Panc1 (cell line): Measurements from ENCODE around the gene NCBP1. TPM values are rescaled to one million over a fixed set of nuclear protein-coding genes. Genes with fewer than 3 reads are reported as not detected.

Source experiments
- ATAC-seq: fragments of 200-7000 bp; cut with Tn5 transposase; 2 replicates; pipeline ENCODE4 v1.9.1; 2020; ENCODE audit warnings: mild to moderate bottlenecking, moderate library complexity
- BruUV-seq: library from RNA; stranded (reverse); fragments of 400-500 nt; replicated peaks from 2 replicates; lab custom pipeline; 2021; lab: Mats Ljungman, UMichigan
- CTCF ChIA-PET: fragments of 300-600 bp; sonication (Branson Sonifier 250); formaldehyde crosslinking; loops from one replicate; lab custom pipeline; 2022; ENCODE audit warnings: antibody characterized with exemption; lab: Charles Lee
- POLR2A ChIA-PET: fragments of 300-600 bp; sonication (Branson Sonifier 250); formaldehyde crosslinking; loops from one replicate; lab custom pipeline; 2022; ENCODE audit warnings: antibody characterized with exemption; lab: Charles Lee
- DNase-seq: peaks from one replicate; pipeline ENCODE4 v3.0.0-alpha.2; 2010; ENCODE audit warnings: low read depth, low spot score
- H3K27ac ChIP-seq: 2 replicates; pipeline ENCODE4 v1.5.1; 2011; ENCODE audit warnings: mild to moderate bottlenecking, low read length, inconsistent platforms
- H3K27me3 ChIP-seq: fragments of 200-500 bp; sonication (Bioruptor generic); 2 replicates; pipeline ENCODE4 v1.6.0; 2014; ENCODE audit warnings: low read length, inconsistent platforms; ENCODE audit not compliant: control insufficient read depth, insufficient read depth
- H3K36me3 ChIP-seq: fragments of 200-500 bp; sonication (Bioruptor generic); 2 replicates; pipeline ENCODE4 v1.5.1; 2014; ENCODE audit warnings: inconsistent platforms, mild to moderate bottlenecking, low read length, moderate library complexity; ENCODE audit not compliant: control insufficient read depth, insufficient read depth
- H3K4me1 ChIP-seq: 2 replicates; pipeline ENCODE4 v1.5.1; 2011; ENCODE audit warnings: inconsistent platforms, mild to moderate bottlenecking, low read length, moderate library complexity; ENCODE audit not compliant: control insufficient read depth, insufficient read depth
- H3K4me3 ChIP-seq, 2 experiments: 2 replicates each; pipeline ENCODE4 v1.5.1; 2011 to 2012; ENCODE audit warnings: low read depth in 2 of 2, low read length in 2 of 2, mild to moderate bottlenecking in 2 of 2, inconsistent platforms in 1 of 2, moderate library complexity in 1 of 2
- H3K9me3 ChIP-seq: fragments of 200-500 bp; sonication (Bioruptor generic); 2 replicates; pipeline ENCODE4 v1.5.1; 2014; ENCODE audit warnings: low read depth, mild to moderate bottlenecking, inconsistent platforms, low read length, moderate library complexity; ENCODE audit not compliant: control insufficient read depth, insufficient read depth
- CTCF ChIP-seq: fragments of 450-650 bp; IDR thresholded peaks from 2 replicates; pipeline ENCODE4 v1.5.1; 2017; ENCODE audit warnings: mild to moderate bottlenecking
- POLR2AphosphoS5 ChIP-seq: IDR thresholded peaks from 2 replicates; pipeline ENCODE4 v1.6.1; 2012; ENCODE audit warnings: mild to moderate bottlenecking, low read depth, low read length, moderate library complexity
- REST ChIP-seq, 2 experiments: IDR thresholded peaks; 2 replicates each; pipeline ENCODE4 v1.6.1; 2011 to 2012; ENCODE audit warnings: low read depth in 2 of 2, control low read depth in 1 of 2, low read length in 1 of 2, mild to moderate bottlenecking in 1 of 2, moderate library complexity in 1 of 2; ENCODE audit not compliant: insufficient read depth in 1 of 2
- SIN3A ChIP-seq: IDR thresholded peaks from 2 replicates; pipeline ENCODE4 v1.6.1; 2012; ENCODE audit warnings: low read depth, mild to moderate bottlenecking, low read length, moderate library complexity, borderline replicate concordance; ENCODE audit not compliant: insufficient read depth
- TCF7L2 ChIP-seq: IDR thresholded peaks from 2 replicates; pipeline ENCODE4 v1.6.1; 2011; ENCODE audit warnings: mild to moderate bottlenecking, low read depth, low read length, inconsistent platforms
- in situ Hi-C: cut with HindIII; loops from 2 replicates; pipeline ENCODE4 v1.10.0; 2016; ENCODE audit warnings: low sequenced_read_pairs, low pct_unique_long_range_greater_than_20kb
- intact Hi-C: fragments of 100-400 bp; cut with micrococcal nuclease; formaldehyde crosslinking; loops from one replicate; pipeline ENCODE4 v1.10.0; 2022; ENCODE audit not compliant: unreplicated experiment
- total RNA-seq: library from RNA; stranded (reverse); gene quantifications from one replicate; pipeline ENCODE4 v1.2.1, GENCODE V29; 2021; ENCODE audit not compliant: unreplicated experiment

Gene NCBP1
- total RNA-seq, 1 experiment from 2014 or later, result 30.1 TPM

- POLR2A ChIA-PET, result no interaction called here
- CTCF ChIA-PET, result no interaction called here
- Histone ChIP-seq H3K4me1 (peaks cover 11% of the 10 kb centered on the region), H3K9me3 (no peaks in the 10 kb centered on the region), H3K36me3 (peaks cover 3% of the 10 kb centered on the region), H3K27me3 (no peaks in the 10 kb centered on the region), H3K27ac (no peak overlapping the region), H3K4me3 (no peak overlapping the region)
- ATAC-seq (no peak), DNase-seq (no peak)
- intact Hi-C loops (no loop called here), in situ Hi-C loops (no loop called here)
- TSS peak; percentile 33 for BruUV-seq
- no peak for TF ChIP-seq REST (IDR thresholded peaks at IDR 0.05; ENCODE audit: insufficient read depth in 1 of 2, low read depth in 2 of 2, low read length in 1 of 2)
- no peak for TF ChIP-seq CTCF
- no peak for TF ChIP-seq POLR2AphosphoS5
- no peak for TF ChIP-seq SIN3A
- TF ChIP-seq TCF7L2, result no peak
Measured at GRCh38 chr9:97630591-97630990, 3.0 kb upstream of the NCBP1 start.

- Histone ChIP-seq H3K27ac (peak overlapping the region; percentile 95), H3K4me3 (peak overlapping the region; percentile 87 to 96), H3K27me3 (no peaks in the 10 kb centered on the region), H3K4me1 (peaks cover 22% of the 10 kb centered on the region), H3K36me3 (peaks cover 3% of the 10 kb centered on the region), H3K9me3 (no peaks in the 10 kb centered on the region)
- DNase-seq, result peak; percentile 5
- ChIA-PET CTCF (no interaction called here), POLR2A (interaction anchor here (0.6 to 1.2 kb wide), 6 partner anchors 11 to 493 kb away, joined by 3 to 4 read pairs (median 3); no protein-coding TSS in a partner anchor)
- no peak for TF ChIP-seq SIN3A
- TF ChIP-seq TCF7L2, result no peak
- no peak for TF ChIP-seq REST (IDR thresholded peaks at IDR 0.05; ENCODE audit: insufficient read depth in 1 of 2, low read depth in 2 of 2, low read length in 1 of 2)
- TF ChIP-seq CTCF, result no peak
- no peak for TF ChIP-seq POLR2AphosphoS5
- BruUV-seq, result TSS peak; percentile 94
- intact Hi-C loops, result no loop called here
- in situ Hi-C loops, result no loop called here
- peak; percentile 26; the same call in 1 of the 2 replicates for ATAC-seq
Measured at GRCh38 chr9:97632248-97632984, 1.2 kb upstream of the NCBP1 start.
